ENCODE measurements around the gene CBLL1. TPM values are rescaled to one million over a fixed set of nuclear protein-coding genes. Genes with fewer than 3 reads are reported as not detected.

CBLL1 gene
- total RNA-seq, 1 donor from 2014 or later = 35.6 TPM

- Mint-ChIP-seq H3K9me3 (ENCODE audit: unreplicated experiment) (no peaks in the 10 kb centered on the region), H3K4me3 (ENCODE audit: unreplicated experiment) (no peak overlapping the region), H3K4me1 (ENCODE audit: low read depth, unreplicated experiment) (peaks cover 11% of the 10 kb centered on the region), H3K27ac (ENCODE audit: unreplicated experiment) (no peak overlapping the region), H3K27me3 (ENCODE audit: unreplicated experiment) (no peaks in the 10 kb centered on the region), H3K36me3 (ENCODE audit: unreplicated experiment) (no peaks in the 10 kb centered on the region)
- no peak for DNase-seq
- no peak for TF ChIP-seq CTCF (IDR thresholded peaks at IDR 0.05; ENCODE audit: partially characterized antibody, unreplicated experiment)
Measured at GRCh38 chr7:107700570-107700969, 43.4 kb upstream of the CBLL1 start.

- Mint-ChIP-seq H3K9me3 (ENCODE audit: unreplicated experiment) (no peaks in the 10 kb centered on the region), H3K4me1 (ENCODE audit: low read depth, unreplicated experiment) (peaks cover 11% of the 10 kb centered on the region), H3K36me3 (ENCODE audit: unreplicated experiment) (no peaks in the 10 kb centered on the region), H3K4me3 (ENCODE audit: unreplicated experiment) (no peak overlapping the region), H3K27me3 (ENCODE audit: unreplicated experiment) (no peaks in the 10 kb centered on the region), H3K27ac (ENCODE audit: unreplicated experiment) (no peak overlapping the region)
- TF ChIP-seq CTCF (IDR thresholded peaks at IDR 0.05; ENCODE audit: partially characterized antibody, unreplicated experiment) = no peak
- no peak for DNase-seq
Measured at GRCh38 chr7:107701191-107701590, 42.8 kb upstream of the CBLL1 start.

GRCh38 chr7:107703219-107703618, 40.7 kb upstream of the CBLL1 start:
- no peaks in the 10 kb centered on the region for H3K4me1 Mint-ChIP-seq (ENCODE audit: low read depth, unreplicated experiment)
- no peak for TF ChIP-seq CTCF (IDR thresholded peaks at IDR 0.05; ENCODE audit: partially characterized antibody, unreplicated experiment)
- H3K27me3 Mint-ChIP-seq (ENCODE audit: unreplicated experiment) = no peaks in the 10 kb centered on the region
- H3K36me3 Mint-ChIP-seq (ENCODE audit: unreplicated experiment) = no peaks in the 10 kb centered on the region
- H3K9me3 Mint-ChIP-seq (ENCODE audit: unreplicated experiment) = no peaks in the 10 kb centered on the region
- no peak for DNase-seq
- H3K27ac Mint-ChIP-seq (ENCODE audit: unreplicated experiment) = no peak overlapping the region
- H3K4me3 Mint-ChIP-seq (ENCODE audit: unreplicated experiment) = no peak overlapping the region

GRCh38 chr7:107703872-107704271, 40.1 kb upstream of the CBLL1 start:
- DNase-seq = no peak
- no peaks in the 10 kb centered on the region for H3K36me3 Mint-ChIP-seq (ENCODE audit: unreplicated experiment)
- H3K27me3 Mint-ChIP-seq (ENCODE audit: unreplicated experiment) = no peaks in the 10 kb centered on the region
- H3K27ac Mint-ChIP-seq (ENCODE audit: unreplicated experiment) = no peak overlapping the region
- H3K4me1 Mint-ChIP-seq (ENCODE audit: low read depth, unreplicated experiment) = no peaks in the 10 kb centered on the region
- no peak for TF ChIP-seq CTCF (IDR thresholded peaks at IDR 0.05; ENCODE audit: partially characterized antibody, unreplicated experiment)
- H3K9me3 Mint-ChIP-seq (ENCODE audit: unreplicated experiment) = peaks cover 1% of the 10 kb centered on the region
- H3K4me3 Mint-ChIP-seq (ENCODE audit: unreplicated experiment) = no peak overlapping the region

- Mint-ChIP-seq H3K36me3 (ENCODE audit: unreplicated experiment) (no peaks in the 10 kb centered on the region), H3K4me1 (ENCODE audit: low read depth, unreplicated experiment) (no peaks in the 10 kb centered on the region), H3K4me3 (ENCODE audit: unreplicated experiment) (no peak overlapping the region), H3K9me3 (ENCODE audit: unreplicated experiment) (peaks cover 1% of the 10 kb centered on the region), H3K27ac (ENCODE audit: unreplicated experiment) (no peak overlapping the region), H3K27me3 (ENCODE audit: unreplicated experiment) (no peaks in the 10 kb centered on the region)
- TF ChIP-seq CTCF (IDR thresholded peaks at IDR 0.05; ENCODE audit: partially characterized antibody, unreplicated experiment) = no peak
- DNase-seq = no peak
Measured at GRCh38 chr7:107708956-107709355, 35.0 kb upstream of the CBLL1 start.

Data from glutamatergic neuron (in vitro differentiated cells).